ENCODE data around the gene NRK. TPM values are rescaled to one million over a fixed set of nuclear protein-coding genes. Genes with fewer than 3 reads are reported as not detected.
A peak's percentile ranks its signal among the peaks of the same experiment; 100 is the strongest.
"Not testable (repeated sequence)": the region's sequence is repeated elsewhere in the genome, so short reads cannot be mapped to it uniquely, and the experiment has no call there.

NRK gene
- 10 to 100 TPM; 16.1 to 18.2 (median 17.9) TPM for polyA plus RNA-seq (ENCODE audit: insufficient read length in 4 of 4)

GRCh38 chrX:105822138-105823091 is at the start of gene NRK:
NRK (plus strand) TSS chrX:105822539; CDS start chrX:105822846, 307 bp downstream.
- DNase-seq (ENCODE audit: low read depth in 4 of 4, low spot score in 3 of 4) = no peak

- DNase-seq (ENCODE audit: low read depth in 4 of 4, low spot score in 3 of 4) = no peak
These were observed 48.5 kb upstream of the NRK start for GRCh38 chrX:105773801-105774200.

GRCh38 chrX:105775679-105776078 is 46.7 kb upstream of the NRK start:
- DNase-seq (ENCODE audit: low read depth in 4 of 4, low spot score in 3 of 4) = no peak

- no peak for DNase-seq (ENCODE audit: low read depth in 4 of 4, low spot score in 3 of 4)
These were observed 40.5 kb upstream of the NRK start for GRCh38 chrX:105781804-105782203.

GRCh38 chrX:105796877-105797276 is 25.5 kb upstream of the NRK start:
- not testable (repeated sequence) for DNase-seq (ENCODE audit: low read depth in 4 of 4, low spot score in 3 of 4)

GRCh38 chrX:105803891-105804290 is 18.4 kb upstream of the NRK start:
- no peak for DNase-seq (ENCODE audit: low read depth in 4 of 4, low spot score in 3 of 4)

GRCh38 chrX:105805655-105806054 is 16.7 kb upstream of the NRK start:
- not testable (repeated sequence) for DNase-seq (ENCODE audit: low read depth in 4 of 4, low spot score in 3 of 4)

- DNase-seq (ENCODE audit: low read depth in 4 of 4, low spot score in 3 of 4) = no peak
These were observed 5.8 kb upstream of the NRK start for GRCh38 chrX:105816517-105816916.

- no peak for DNase-seq (ENCODE audit: low read depth in 4 of 4, low spot score in 3 of 4)
These were observed 2.1 kb upstream of the NRK start for GRCh38 chrX:105820247-105820646.

- no peak for DNase-seq (ENCODE audit: low read depth in 4 of 4, low spot score in 3 of 4)
These were observed 743 bp upstream of the NRK start for GRCh38 chrX:105821471-105822121.

GRCh38 chrX:105823092-105823455 is 735 bp downstream of the NRK start:
- DNase-seq (ENCODE audit: low read depth in 4 of 4, low spot score in 3 of 4) = no peak

- DNase-seq (ENCODE audit: low read depth in 4 of 4, low spot score in 3 of 4) = no peak
These were observed 6.7 kb downstream of the NRK start for GRCh38 chrX:105829011-105829410.

- no peak for DNase-seq (ENCODE audit: low read depth in 4 of 4, low spot score in 3 of 4)
These were observed 14.9 kb downstream of the NRK start for GRCh38 chrX:105837232-105837631.

GRCh38 chrX:105845631-105846030 is 23.3 kb downstream of the NRK start:
- no peak for DNase-seq (ENCODE audit: low read depth in 4 of 4, low spot score in 3 of 4)

GRCh38 chrX:105850100-105850499 is 27.8 kb downstream of the NRK start:
- not testable (repeated sequence) for DNase-seq (ENCODE audit: low read depth in 4 of 4, low spot score in 3 of 4)

GRCh38 chrX:105865709-105866108 is 43.4 kb downstream of the NRK start:
- DNase-seq (ENCODE audit: low read depth in 4 of 4, low spot score in 3 of 4) = peak in 1 of 4 donors; percentile 4

- no peak for DNase-seq (ENCODE audit: low read depth in 4 of 4, low spot score in 3 of 4)
These were observed 47.4 kb downstream of the NRK start for GRCh38 chrX:105869701-105870100.

- DNase-seq (ENCODE audit: low read depth in 4 of 4, low spot score in 3 of 4) = no peak
These were observed 48.1 kb downstream of the NRK start for GRCh38 chrX:105870445-105870844.

- no peak for DNase-seq (ENCODE audit: low read depth in 4 of 4, low spot score in 3 of 4)
These were observed 50.6 kb downstream of the NRK start for GRCh38 chrX:105872941-105873340.

- no peak for DNase-seq (ENCODE audit: low read depth in 4 of 4, low spot score in 3 of 4)
These were observed 52.5 kb downstream of the NRK start for GRCh38 chrX:105874790-105875189.

GRCh38 chrX:105876658-105877057 is 54.3 kb downstream of the NRK start:
- no peak for DNase-seq (ENCODE audit: low read depth in 4 of 4, low spot score in 3 of 4)

GRCh38 chrX:105880491-105880890 is 58.2 kb downstream of the NRK start:
- DNase-seq (ENCODE audit: low read depth in 4 of 4, low spot score in 3 of 4) = no peak
